H9 (cell line): ENCODE results near the gene KCND1. TPM values are rescaled to one million over a fixed set of nuclear protein-coding genes. Genes with fewer than 3 reads are reported as not detected.

Experiments
- DNase-seq: peaks from one replicate; pipeline ENCODE4 v3.0.0-alpha.2; 2017
- H2AFZ ChIP-seq: one replicate; pipeline ENCODE4 v1.6.1; 2013; ENCODE audit warnings: mild to moderate bottlenecking, low read length, control low read depth, moderate library complexity
- H2AK5ac ChIP-seq: 2 replicates; pipeline ENCODE4 v1.6.1; 2013; ENCODE audit warnings: low read length, control low read depth, mixed read lengths; ENCODE audit not compliant: insufficient read length
- H2BK120ac ChIP-seq: one replicate; pipeline ENCODE4 v1.6.1; 2013; ENCODE audit warnings: low read depth, mild to moderate bottlenecking, low read length, control low read depth, inconsistent platforms; ENCODE audit not compliant: poor library complexity, severe bottlenecking
- H2BK12ac ChIP-seq: 2 replicates; pipeline ENCODE4 v1.6.1; 2013; ENCODE audit warnings: low read length, control low read depth, mixed read lengths, low read depth; ENCODE audit not compliant: insufficient read length
- H2BK15ac ChIP-seq: 2 replicates; pipeline ENCODE4 v1.6.1; 2013; ENCODE audit warnings: low read depth, low read length, control low read depth
- H2BK20ac ChIP-seq: one replicate; pipeline ENCODE4 v1.6.1; 2013; ENCODE audit warnings: low read depth, mild to moderate bottlenecking, low read length, control low read depth, inconsistent platforms; ENCODE audit not compliant: poor library complexity, severe bottlenecking
- H2BK5ac ChIP-seq: 2 replicates; pipeline ENCODE4 v1.6.1; 2013; ENCODE audit warnings: low read length, control low read depth, mixed read lengths; ENCODE audit not compliant: insufficient read length
- H3K14ac ChIP-seq: 2 replicates; pipeline ENCODE4 v1.6.1; 2013; ENCODE audit warnings: low read length, control low read depth; ENCODE audit not compliant: insufficient read depth
- H3K18ac ChIP-seq: 2 replicates; pipeline ENCODE4 v1.6.1; 2013; ENCODE audit warnings: low read depth, mild to moderate bottlenecking, mixed read lengths, low read length, control low read depth; ENCODE audit not compliant: insufficient read length
- H3K23ac ChIP-seq: 2 replicates; pipeline ENCODE4 v1.6.1; 2013; ENCODE audit warnings: low read length, control low read depth, mixed read lengths, low read depth; ENCODE audit not compliant: insufficient read length
- H3K23me2 ChIP-seq: 2 replicates; pipeline ENCODE4 v1.6.1; 2013; ENCODE audit warnings: low read depth, mild to moderate bottlenecking, mixed read lengths, low read length, control low read depth; ENCODE audit not compliant: insufficient read length, poor library complexity, severe bottlenecking
- H3K27ac ChIP-seq: 2 replicates; pipeline ENCODE4 v1.5.1; 2013; ENCODE audit warnings: low read length, control low read depth, mixed read lengths, low read depth; ENCODE audit not compliant: insufficient read length
- H3K27me3 ChIP-seq: 2 replicates; pipeline ENCODE4 v1.6.1; 2013; ENCODE audit warnings: low read length, control low read depth, inconsistent platforms; ENCODE audit not compliant: insufficient read depth
- H3K4ac ChIP-seq: 2 replicates; pipeline ENCODE4 v1.6.1; 2013; ENCODE audit warnings: low read depth, mild to moderate bottlenecking, control low read depth, inconsistent platforms, low read length, moderate library complexity
- H3K4me1 ChIP-seq: 2 replicates; pipeline ENCODE4 v1.6.1; 2013; ENCODE audit warnings: low read length, control low read depth, inconsistent platforms; ENCODE audit not compliant: insufficient read depth
- H3K4me2 ChIP-seq: 2 replicates; pipeline ENCODE4 v1.6.1; 2013; ENCODE audit warnings: low read length, control low read depth, mixed read lengths; ENCODE audit not compliant: insufficient read length, insufficient read depth
- H3K56ac ChIP-seq: 2 replicates; pipeline ENCODE4 v1.6.1; 2013; ENCODE audit warnings: low read depth, mild to moderate bottlenecking, mixed read lengths, low read length, control low read depth; ENCODE audit not compliant: insufficient read length
- H3K79me1 ChIP-seq: 2 replicates; pipeline ENCODE4 v1.6.1; 2013; ENCODE audit warnings: low read depth, mild to moderate bottlenecking, moderate library complexity, low read length, control low read depth, inconsistent platforms; ENCODE audit not compliant: insufficient read depth, poor library complexity, severe bottlenecking
- H3K79me2 ChIP-seq: 2 replicates; pipeline ENCODE4 v1.6.1; 2013; ENCODE audit warnings: low read length, control low read depth, inconsistent platforms; ENCODE audit not compliant: insufficient read depth
- H3K9ac ChIP-seq: 2 replicates; pipeline ENCODE4 v1.6.1; 2013; ENCODE audit warnings: low read length, control low read depth, mixed read lengths; ENCODE audit not compliant: insufficient read length; ENCODE audit errors: extremely low read depth
- H3K9me3 ChIP-seq: one replicate; pipeline ENCODE4 v1.6.1; 2013; ENCODE audit warnings: low read depth, low read length, inconsistent platforms; ENCODE audit not compliant: control insufficient read depth
- H3T11ph ChIP-seq: one replicate; pipeline ENCODE4 v1.6.1; 2013; ENCODE audit warnings: mild to moderate bottlenecking, low read length, control low read depth, inconsistent platforms
- H4K20me1 ChIP-seq: one replicate; pipeline ENCODE4 v1.6.1; 2013; ENCODE audit not compliant: control insufficient read depth, insufficient read length, insufficient read depth
- H4K5ac ChIP-seq: 2 replicates; pipeline ENCODE4 v1.6.1; 2013; ENCODE audit warnings: low read depth, mild to moderate bottlenecking, mixed read lengths, low read length, control low read depth; ENCODE audit not compliant: insufficient read length
- H4K8ac ChIP-seq: replicated peaks from 2 replicates; pipeline ENCODE4 v1.6.1; 2013; ENCODE audit warnings: low read length, control low read depth, mixed read lengths, low read depth; ENCODE audit not compliant: insufficient read length
- H4K91ac ChIP-seq: 2 replicates; pipeline ENCODE4 v1.6.1; 2013; ENCODE audit warnings: low read depth, mild to moderate bottlenecking, moderate library complexity, mixed read lengths, low read length, control low read depth; ENCODE audit not compliant: insufficient read length
- H3K27ac Mint-ChIP-seq, 3 experiments: 2 replicates in 2 of 3; 3 replicates in 1 of 3; pipeline ENCODE4 v1.8.0; 2020 to 2021; ENCODE audit warnings: mixed read lengths in 3 of 3, mild to moderate bottlenecking in 1 of 3, moderate library complexity in 1 of 3
- H3K27me3 Mint-ChIP-seq: 2 replicates; pipeline ENCODE4 v1.8.0; 2021; ENCODE audit warnings: low read depth, mild to moderate bottlenecking, moderate library complexity, mixed read lengths
- H3K36me3 Mint-ChIP-seq, 3 experiments: 2 replicates in 2 of 3; 3 replicates in 1 of 3; pipeline ENCODE4 v1.8.0; 2020 to 2021; ENCODE audit warnings: low read depth in 3 of 3, mixed read lengths in 3 of 3; ENCODE audit not compliant: insufficient read depth in 1 of 3
- H3K4me1 Mint-ChIP-seq, 2 experiments: 2 replicates each; pipeline ENCODE4 v1.8.0; 2020; ENCODE audit warnings: mixed read lengths in 2 of 2
- H3K4me3 Mint-ChIP-seq, 2 experiments: 2 replicates in 1 of 2; 3 replicates in 1 of 2; pipeline ENCODE4 v1.8.0; 2020 to 2021; ENCODE audit warnings: mild to moderate bottlenecking in 2 of 2, mixed read lengths in 2 of 2, moderate library complexity in 1 of 2
- H3K9me3 Mint-ChIP-seq, 2 experiments: 2 replicates in 1 of 2; 3 replicates in 1 of 2; pipeline ENCODE4 v1.8.0; 2020; ENCODE audit warnings: mild to moderate bottlenecking in 2 of 2, mixed read lengths in 2 of 2, moderate library complexity in 1 of 2
- CTCF ChIP-seq: fragments of 200-600 bp; sonication (generic); conservative IDR thresholded peaks from 3 replicates; pipeline ENCODE4 v1.8.0; 2021; ENCODE audit warnings: antibody characterized with exemption, mild to moderate bottlenecking
- WGBS: extraction: QIAGEN DNeasy Blood & Tissue Kit; methylation state at CpG from one replicate; pipeline ENCODE4 v1.1.7; 2013; ENCODE audit warnings: missing lambda C conversion rate, low lambda C conversion rate, mixed read lengths; ENCODE audit not compliant: insufficient read length; ENCODE audit errors: extremely low coverage; 5-methylcytosine and 5-hydroxymethylcytosine counted together
- total RNA-seq: library from RNA; stranded (reverse); gene quantifications from 2 replicates; pipeline ENCODE4 v1.2.1, GENCODE V29; 2021

The KCND1 gene
- total RNA-seq, 1 experiment from 2014 or later, result 5.7 TPM

GRCh38 chrX:48997455-48997854, 25.8 kb upstream of the KCND1 start:
- Histone ChIP-seq H2AK5ac (no peak overlapping the region), H3K23ac (no peak overlapping the region), H3K4me1 (no peaks in the 10 kb centered on the region), H4K20me1 (peaks cover 2% of the 10 kb centered on the region), H3K23me2 (no peaks in the 10 kb centered on the region), H3K4ac (no peak overlapping the region), H2BK15ac (no peak overlapping the region), H3K9me3 (no peaks in the 10 kb centered on the region), H3K56ac (no peak overlapping the region), H3K79me2 (peaks cover 2% of the 10 kb centered on the region; the same call in 1 of the 2 replicates), H2BK5ac (no peak overlapping the region), H4K8ac (no peak overlapping the region), H2BK12ac (no peak overlapping the region), H2AFZ (no peak overlapping the region), H2BK120ac (no peak overlapping the region), H3T11ph (no peak overlapping the region), H3K18ac (no peak overlapping the region), H4K91ac (no peak overlapping the region), H3K27me3 (no peaks in the 10 kb centered on the region), H4K5ac (no peak overlapping the region), H3K9ac (no peak overlapping the region), H3K27ac (no peak overlapping the region), H3K79me1 (peaks cover 2% of the 10 kb centered on the region), H2BK20ac (no peak overlapping the region), H3K14ac (no peak overlapping the region), H3K4me2 (no peak overlapping the region)
- Mint-ChIP-seq H3K4me3 (no peak overlapping the region), H3K9me3 (peaks cover 74 to 81% of the 10 kb centered on the region in 2 experiments), H3K27ac (no peak overlapping the region), H3K4me1 (peaks cover 0 to 8% of the 10 kb centered on the region in 2 experiments; a peak in 2 of 4 replicates), H3K27me3 (no peaks in the 10 kb centered on the region; the same call in 1 of the 2 replicates), H3K36me3 (peaks cover 52 to 74% (median 74%) of the 10 kb centered on the region in 3 experiments)
- 100% methylated on average over 2 of the region's 3 CpGs for WGBS
- TF ChIP-seq CTCF, result no peak
- no peak for DNase-seq
